ENCODE data around the gene SMYD4.

The SMYD4 gene

DNA sequence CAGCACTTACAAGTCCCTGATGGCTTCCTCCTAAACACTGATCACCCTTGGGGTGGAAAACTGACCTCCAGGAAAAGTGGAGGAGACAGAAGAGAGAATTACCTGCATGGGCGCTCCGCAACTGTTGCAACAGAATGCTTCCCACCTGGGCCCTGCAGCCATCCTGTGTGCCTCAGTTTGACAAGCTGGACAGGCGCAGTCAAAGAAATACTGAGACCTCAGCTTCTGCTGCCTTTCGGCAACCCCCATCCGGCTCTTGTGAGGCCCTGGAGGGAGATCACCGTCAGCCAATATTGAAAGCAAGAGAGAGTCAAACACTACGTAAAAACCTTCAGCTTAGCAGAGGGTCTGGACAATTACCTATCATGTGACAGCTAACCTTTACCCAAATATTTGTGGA is 43.0 kb downstream of the SMYD4 start:
- Histone ChIP-seq H3K27ac (ENCODE audit: insufficient read depth, low read length, poor library complexity, severe bottlenecking) (no peak overlapping the region), H3K4me1 (ENCODE audit: control insufficient read depth, insufficient read depth, low read length, poor library complexity, severe bottlenecking) (no peaks in the 10 kb centered on the region), H3K9me3 (ENCODE audit: control insufficient read depth, low read length) (no peaks in the 10 kb centered on the region), H3K4me3 (ENCODE audit: insufficient read depth, low read depth, low read length, poor library complexity, severe bottlenecking) (no peak overlapping the region), H3K27me3 (replicated peaks; ENCODE audit: control insufficient read depth, insufficient read depth, low read length, poor library complexity, severe bottlenecking) (no peaks in the 10 kb centered on the region), H3K36me3 (ENCODE audit: control insufficient read depth, insufficient read depth, low read length) (peaks cover 40% of the 10 kb centered on the region)
- DNase-seq: no peak

DNA sequence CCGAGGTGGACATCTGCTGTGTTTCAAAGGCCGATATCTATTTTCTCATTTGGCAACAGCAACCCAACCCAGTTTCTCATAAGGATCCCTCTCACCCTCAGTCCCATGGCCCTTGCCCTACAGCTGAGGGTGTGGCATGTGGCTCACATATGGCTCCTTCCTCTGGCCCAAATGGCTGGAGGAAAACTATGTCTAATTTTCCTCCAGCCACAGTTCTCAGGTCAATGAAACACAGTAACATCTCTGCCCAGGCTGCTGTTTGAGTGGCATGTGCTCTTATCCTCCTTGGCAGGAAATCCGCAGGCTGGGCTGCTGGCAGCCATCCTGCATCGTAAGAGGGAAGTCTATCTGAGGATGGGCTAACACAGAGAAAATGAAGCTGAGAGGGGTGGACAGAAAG is 43.8 kb downstream of the SMYD4 start:
- Histone ChIP-seq H3K36me3 (ENCODE audit: control insufficient read depth, insufficient read depth, low read length) (peaks cover 43% of the 10 kb centered on the region), H3K4me3 (ENCODE audit: insufficient read depth, low read depth, low read length, poor library complexity, severe bottlenecking) (no peak overlapping the region), H3K27ac (ENCODE audit: insufficient read depth, low read length, poor library complexity, severe bottlenecking) (no peak overlapping the region), H3K4me1 (ENCODE audit: control insufficient read depth, insufficient read depth, low read length, poor library complexity, severe bottlenecking) (no peaks in the 10 kb centered on the region), H3K27me3 (replicated peaks; ENCODE audit: control insufficient read depth, insufficient read depth, low read length, poor library complexity, severe bottlenecking) (no peaks in the 10 kb centered on the region), H3K9me3 (ENCODE audit: control insufficient read depth, low read length) (no peaks in the 10 kb centered on the region)
- no peak for DNase-seq

DNA sequence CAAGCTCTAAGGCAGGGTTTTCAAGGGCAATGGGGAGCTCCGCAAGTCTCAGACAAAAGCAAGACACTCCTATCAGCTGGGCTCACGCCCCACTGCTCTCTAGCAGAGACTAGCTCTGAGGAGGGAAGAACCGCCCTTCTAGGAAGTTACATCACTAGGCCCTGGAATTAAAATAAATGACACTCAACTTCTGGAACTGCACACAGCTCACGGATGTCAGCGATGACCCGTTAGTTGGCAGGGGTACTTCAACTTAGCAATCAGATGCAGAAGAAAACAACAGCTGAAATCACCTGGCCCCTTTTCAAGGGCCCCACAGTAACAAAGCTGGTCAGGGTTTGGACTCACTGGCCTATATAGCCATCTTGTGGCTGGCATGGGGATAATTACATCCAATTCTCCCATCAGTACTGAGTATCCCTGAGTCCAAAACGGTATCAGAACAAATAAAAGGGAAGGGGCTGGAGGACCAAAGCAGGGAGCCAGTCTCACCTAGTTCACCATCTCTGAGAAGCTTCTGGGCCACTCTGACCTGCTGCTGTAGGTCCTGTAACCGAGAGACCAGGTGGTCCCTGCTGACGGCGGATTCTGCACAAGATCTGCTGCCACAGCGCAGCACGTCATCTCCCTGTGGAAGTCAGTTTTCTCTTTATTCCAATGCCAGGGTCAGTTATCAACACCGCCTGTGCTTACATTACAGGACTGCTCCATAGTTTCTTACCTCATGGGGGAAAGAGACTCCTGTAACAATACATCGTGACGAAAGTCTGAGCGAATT is 45.7 kb downstream of the SMYD4 start:
- H3K27ac ChIP-seq (ENCODE audit: insufficient read depth, low read length, poor library complexity, severe bottlenecking): no peak overlapping the region
- H3K4me1 ChIP-seq (ENCODE audit: control insufficient read depth, insufficient read depth, low read length, poor library complexity, severe bottlenecking): no peaks in the 10 kb centered on the region
- no peak for DNase-seq
- H3K4me3 ChIP-seq (ENCODE audit: insufficient read depth, low read depth, low read length, poor library complexity, severe bottlenecking): no peak overlapping the region
- H3K36me3 ChIP-seq (ENCODE audit: control insufficient read depth, insufficient read depth, low read length): peaks cover 48% of the 10 kb centered on the region
- H3K9me3 ChIP-seq (ENCODE audit: control insufficient read depth, low read length): no peaks in the 10 kb centered on the region
- no peaks in the 10 kb centered on the region for H3K27me3 ChIP-seq (replicated peaks; ENCODE audit: control insufficient read depth, insufficient read depth, low read length, poor library complexity, severe bottlenecking)

DNA sequence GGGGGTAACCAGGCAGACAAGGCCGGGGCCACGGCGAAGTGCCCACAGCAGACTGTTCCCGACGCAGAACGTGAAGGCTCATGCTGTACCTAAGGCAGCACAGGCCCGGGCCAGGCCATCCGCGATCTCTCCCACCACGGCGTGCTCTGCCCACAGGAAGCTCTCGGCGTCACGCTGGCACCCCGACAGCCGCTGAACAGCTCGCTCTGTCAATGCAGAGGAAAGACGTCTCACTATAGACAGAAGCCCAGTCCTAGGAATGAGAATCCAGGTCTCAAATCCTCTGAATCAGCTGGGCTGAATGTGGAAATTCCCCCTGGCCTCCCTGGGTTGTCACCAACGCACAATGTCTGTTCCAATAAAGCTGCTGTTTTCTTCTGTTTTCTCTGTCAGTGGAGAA is 46.4 kb downstream of the SMYD4 start:
- no peak overlapping the region for H3K4me3 ChIP-seq (ENCODE audit: insufficient read depth, low read depth, low read length, poor library complexity, severe bottlenecking)
- no peak overlapping the region for H3K27ac ChIP-seq (ENCODE audit: insufficient read depth, low read length, poor library complexity, severe bottlenecking)
- no peaks in the 10 kb centered on the region for H3K4me1 ChIP-seq (ENCODE audit: control insufficient read depth, insufficient read depth, low read length, poor library complexity, severe bottlenecking)
- DNase-seq: no peak
- H3K36me3 ChIP-seq (ENCODE audit: control insufficient read depth, insufficient read depth, low read length): peaks cover 50% of the 10 kb centered on the region
- no peaks in the 10 kb centered on the region for H3K27me3 ChIP-seq (replicated peaks; ENCODE audit: control insufficient read depth, insufficient read depth, low read length, poor library complexity, severe bottlenecking)
- no peaks in the 10 kb centered on the region for H3K9me3 ChIP-seq (ENCODE audit: control insufficient read depth, low read length)

DNA sequence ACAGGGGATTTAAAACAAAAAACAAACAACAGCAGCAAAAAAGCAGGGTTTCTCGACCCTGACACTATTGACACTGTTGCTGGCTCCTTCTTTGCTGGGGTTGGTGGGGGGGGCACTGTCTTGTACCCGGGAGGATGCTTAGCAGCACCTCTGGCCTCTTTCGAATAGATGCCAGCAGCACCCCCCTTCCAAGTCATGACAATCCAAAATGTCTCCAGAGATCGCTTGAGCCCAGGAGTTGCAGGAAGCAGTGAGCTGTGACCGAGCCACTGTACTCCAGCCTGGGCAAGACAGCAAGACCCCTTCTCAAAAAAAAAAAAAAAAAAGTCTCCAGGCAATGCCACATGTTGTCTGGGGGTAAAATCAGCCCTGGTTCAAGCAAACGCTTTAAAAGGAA is 47.5 kb downstream of the SMYD4 start:
- H3K27me3 ChIP-seq (replicated peaks; ENCODE audit: control insufficient read depth, insufficient read depth, low read length, poor library complexity, severe bottlenecking): no peaks in the 10 kb centered on the region
- no peaks in the 10 kb centered on the region for H3K4me1 ChIP-seq (ENCODE audit: control insufficient read depth, insufficient read depth, low read length, poor library complexity, severe bottlenecking)
- no peak for DNase-seq
- H3K9me3 ChIP-seq (ENCODE audit: control insufficient read depth, low read length): no peaks in the 10 kb centered on the region
- no peak overlapping the region for H3K4me3 ChIP-seq (ENCODE audit: insufficient read depth, low read depth, low read length, poor library complexity, severe bottlenecking)
- no peak overlapping the region for H3K27ac ChIP-seq (ENCODE audit: insufficient read depth, low read length, poor library complexity, severe bottlenecking)
- peaks cover 52% of the 10 kb centered on the region for H3K36me3 ChIP-seq (ENCODE audit: control insufficient read depth, insufficient read depth, low read length)

DNA sequence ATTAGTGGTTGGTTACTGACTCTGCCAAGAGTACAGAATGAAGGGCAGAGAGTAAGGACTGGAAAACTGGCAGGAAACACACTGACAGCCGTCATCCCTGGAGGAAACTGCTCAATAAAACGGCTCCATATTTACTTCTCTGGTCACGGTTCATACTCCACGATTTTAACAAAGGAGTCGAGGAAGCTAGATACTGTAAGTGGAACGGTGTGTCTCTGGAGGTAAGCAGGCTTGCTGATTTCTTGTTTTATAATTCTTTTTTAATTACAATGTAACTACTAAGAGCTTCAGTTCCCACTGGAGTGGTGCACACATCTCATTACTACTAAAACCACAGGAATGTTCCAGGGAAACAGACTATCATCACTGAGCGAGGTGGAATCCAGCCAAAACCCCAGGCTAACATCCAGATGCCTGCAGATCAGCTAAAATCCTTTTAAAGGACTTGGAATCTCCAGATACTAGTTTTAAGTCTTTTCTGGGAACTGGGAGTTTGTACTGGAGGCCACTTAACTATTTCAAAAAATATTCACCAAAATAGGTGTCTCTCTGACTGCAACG is 50.1 kb downstream of the SMYD4 start:
- H3K27ac ChIP-seq (ENCODE audit: insufficient read depth, low read length, poor library complexity, severe bottlenecking): no peak overlapping the region
- H3K27me3 ChIP-seq (replicated peaks; ENCODE audit: control insufficient read depth, insufficient read depth, low read length, poor library complexity, severe bottlenecking): no peaks in the 10 kb centered on the region
- H3K4me1 ChIP-seq (ENCODE audit: control insufficient read depth, insufficient read depth, low read length, poor library complexity, severe bottlenecking): no peaks in the 10 kb centered on the region
- H3K36me3 ChIP-seq (ENCODE audit: control insufficient read depth, insufficient read depth, low read length): peaks cover 40% of the 10 kb centered on the region
- no peaks in the 10 kb centered on the region for H3K9me3 ChIP-seq (ENCODE audit: control insufficient read depth, low read length)
- no peak for DNase-seq
- H3K4me3 ChIP-seq (ENCODE audit: insufficient read depth, low read depth, low read length, poor library complexity, severe bottlenecking): no peak overlapping the region

DNA sequence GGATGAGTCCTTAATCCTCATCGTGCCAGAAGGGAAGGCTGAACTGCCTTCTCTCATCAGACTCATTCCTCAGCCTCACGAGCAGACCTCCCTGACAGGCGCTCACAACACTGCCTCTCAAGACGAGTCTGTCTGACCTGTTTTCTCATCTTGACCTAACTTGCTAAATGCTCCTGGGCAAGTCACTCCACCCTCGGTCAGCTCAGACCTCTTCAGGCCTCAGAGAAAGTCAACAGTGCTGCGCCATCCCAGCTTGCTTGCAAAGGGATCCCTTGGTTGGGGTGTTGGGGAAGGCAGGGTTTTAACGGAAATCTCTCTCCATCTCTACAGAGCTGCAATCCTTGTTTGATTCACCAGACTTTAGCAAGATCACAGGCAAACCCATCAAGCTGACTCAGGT is 52.8 kb downstream of the SMYD4 start:
- DNase-seq: no peak
- Histone ChIP-seq H3K4me1 (ENCODE audit: control insufficient read depth, insufficient read depth, low read length, poor library complexity, severe bottlenecking) (no peaks in the 10 kb centered on the region), H3K27ac (ENCODE audit: insufficient read depth, low read length, poor library complexity, severe bottlenecking) (no peak overlapping the region), H3K36me3 (ENCODE audit: control insufficient read depth, insufficient read depth, low read length) (peaks cover 24% of the 10 kb centered on the region), H3K27me3 (replicated peaks; ENCODE audit: control insufficient read depth, insufficient read depth, low read length, poor library complexity, severe bottlenecking) (no peaks in the 10 kb centered on the region), H3K9me3 (ENCODE audit: control insufficient read depth, low read length) (no peaks in the 10 kb centered on the region), H3K4me3 (ENCODE audit: insufficient read depth, low read depth, low read length, poor library complexity, severe bottlenecking) (no peak overlapping the region)

DNA sequence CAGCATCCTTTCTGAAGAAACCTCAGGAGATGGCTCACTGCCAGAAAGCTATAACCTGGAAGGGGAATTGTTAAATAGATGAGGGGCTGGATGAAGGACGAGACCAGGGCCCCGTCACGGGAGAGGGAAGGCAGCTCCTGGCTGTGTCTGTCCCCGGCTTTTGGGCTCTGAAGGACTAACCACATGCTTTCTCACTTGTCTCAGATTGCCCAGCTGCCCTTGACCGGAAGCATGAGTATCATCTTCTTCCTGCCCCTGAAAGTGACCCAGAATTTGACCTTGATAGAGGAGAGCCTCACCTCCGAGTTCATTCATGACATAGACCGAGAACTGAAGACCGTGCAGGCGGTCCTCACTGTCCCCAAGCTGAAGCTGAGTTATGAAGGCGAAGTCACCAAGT is 53.4 kb downstream of the SMYD4 start:
- Histone ChIP-seq H3K4me1 (ENCODE audit: control insufficient read depth, insufficient read depth, low read length, poor library complexity, severe bottlenecking) (no peaks in the 10 kb centered on the region), H3K36me3 (ENCODE audit: control insufficient read depth, insufficient read depth, low read length) (peaks cover 20% of the 10 kb centered on the region), H3K9me3 (ENCODE audit: control insufficient read depth, low read length) (no peaks in the 10 kb centered on the region)

DNA sequence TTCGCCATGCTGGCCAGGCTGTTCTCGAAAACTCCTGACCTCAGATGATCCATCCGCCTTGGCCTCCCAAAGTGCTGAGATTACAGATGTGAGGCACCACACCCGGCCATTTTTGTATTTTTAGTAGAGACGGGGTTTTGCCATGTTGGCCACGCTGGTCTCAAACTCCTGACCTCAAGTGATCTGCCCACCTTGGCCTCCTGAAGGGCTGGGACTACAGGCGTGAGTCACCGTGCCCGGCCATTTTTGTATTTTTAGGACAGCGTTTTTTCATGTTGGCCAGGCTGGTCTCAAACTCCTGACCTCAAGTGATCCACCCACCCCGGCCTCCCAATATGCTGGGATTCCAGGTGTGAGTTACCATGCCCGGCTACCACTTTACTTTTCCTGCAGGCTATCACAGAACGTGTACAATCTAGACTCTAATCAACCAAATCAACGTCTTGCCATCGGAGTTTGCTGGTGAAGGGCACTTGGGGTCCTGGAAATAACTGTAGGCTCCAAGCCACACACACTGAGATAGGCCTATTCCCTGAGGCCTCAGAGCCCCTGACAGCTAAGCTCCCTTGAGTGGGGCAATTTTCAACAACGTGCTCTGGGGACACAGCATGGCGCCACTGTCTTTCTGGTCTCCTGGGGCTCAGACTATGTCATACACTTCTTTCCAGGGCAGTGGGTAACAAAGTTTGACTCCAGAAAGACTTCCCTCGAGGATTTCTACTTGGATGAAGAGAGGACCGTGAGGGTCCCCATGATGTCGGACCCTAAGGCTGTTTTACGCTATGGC is 55.1 kb downstream of the SMYD4 start:
- Histone ChIP-seq H3K36me3 (ENCODE audit: control insufficient read depth, insufficient read depth, low read length) (peaks cover 16% of the 10 kb centered on the region), H3K27ac (ENCODE audit: insufficient read depth, low read length, poor library complexity, severe bottlenecking) (no peak overlapping the region), H3K4me1 (ENCODE audit: control insufficient read depth, insufficient read depth, low read length, poor library complexity, severe bottlenecking) (peaks cover 5% of the 10 kb centered on the region), H3K27me3 (replicated peaks; ENCODE audit: control insufficient read depth, insufficient read depth, low read length, poor library complexity, severe bottlenecking) (no peaks in the 10 kb centered on the region), H3K9me3 (ENCODE audit: control insufficient read depth, low read length) (no peaks in the 10 kb centered on the region), H3K4me3 (ENCODE audit: insufficient read depth, low read depth, low read length, poor library complexity, severe bottlenecking) (no peak overlapping the region)
- no peak for DNase-seq

More for the DNA sequence above, 53.4 kb downstream of the SMYD4 start:
- Histone ChIP-seq H3K27ac (ENCODE audit: insufficient read depth, low read length, poor library complexity, severe bottlenecking) (no peak overlapping the region), H3K4me3 (ENCODE audit: insufficient read depth, low read depth, low read length, poor library complexity, severe bottlenecking) (no peak overlapping the region), H3K27me3 (replicated peaks; ENCODE audit: control insufficient read depth, insufficient read depth, low read length, poor library complexity, severe bottlenecking) (no peaks in the 10 kb centered on the region)
- DNase-seq: no peak

DNA sequence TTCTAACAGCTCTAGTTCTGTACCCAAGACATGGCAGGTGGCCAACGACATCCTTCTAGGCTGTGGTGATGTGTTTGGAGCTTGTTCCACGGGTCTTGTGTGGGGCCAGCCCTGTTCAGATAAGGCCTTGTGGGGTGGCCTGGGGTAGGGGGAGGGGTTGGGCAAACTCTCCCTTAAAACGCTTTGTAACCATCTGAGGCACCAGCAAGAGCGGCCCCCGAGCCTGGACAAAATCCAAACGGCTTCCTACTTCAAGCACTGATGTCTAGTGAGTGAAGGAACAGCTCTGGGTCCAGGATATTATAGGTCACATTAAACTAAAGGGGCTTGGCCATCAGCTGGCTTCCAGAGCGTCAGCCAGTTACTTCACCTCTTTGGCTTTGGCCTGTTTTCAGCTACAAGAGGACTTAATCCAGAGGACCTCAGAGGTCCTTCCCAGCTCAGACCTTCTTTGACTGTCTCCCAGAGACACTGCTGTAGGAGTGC is 56.0 kb downstream of the SMYD4 start:
- Histone ChIP-seq H3K27ac (ENCODE audit: insufficient read depth, low read length, poor library complexity, severe bottlenecking) (no peak overlapping the region), H3K9me3 (ENCODE audit: control insufficient read depth, low read length) (no peaks in the 10 kb centered on the region), H3K4me1 (ENCODE audit: control insufficient read depth, insufficient read depth, low read length, poor library complexity, severe bottlenecking) (peaks cover 8% of the 10 kb centered on the region), H3K4me3 (ENCODE audit: insufficient read depth, low read depth, low read length, poor library complexity, severe bottlenecking) (no peak overlapping the region), H3K36me3 (ENCODE audit: control insufficient read depth, insufficient read depth, low read length) (peaks cover 15% of the 10 kb centered on the region), H3K27me3 (replicated peaks; ENCODE audit: control insufficient read depth, insufficient read depth, low read length, poor library complexity, severe bottlenecking) (no peaks in the 10 kb centered on the region)
- no peak for DNase-seq
